ENCODE measurements around the gene RAB17.

Gene RAB17

DNA sequence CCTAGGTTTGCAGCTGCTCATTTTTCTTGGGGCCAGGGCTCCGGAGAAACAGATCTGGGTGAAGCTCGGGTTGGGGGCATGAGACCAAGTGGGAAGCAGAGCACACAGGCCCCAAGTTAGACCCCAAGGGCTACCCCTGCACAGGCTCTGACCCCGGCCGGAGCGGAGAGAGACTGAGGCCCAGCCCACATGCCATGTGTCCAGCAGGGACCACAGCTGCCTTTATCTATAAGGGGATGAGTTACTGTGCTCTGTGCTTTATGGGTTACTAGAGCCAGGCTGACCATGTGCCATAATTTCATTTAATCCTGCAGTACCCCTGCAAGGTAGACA, 54.5 kb downstream of the RAB17 start:
- no peak for DNase-seq (ENCODE audit: low read depth)

- DNase-seq (ENCODE audit: low read depth): no peak
Observed at GRCh38 chr2:237535385-237536082, 55.0 kb downstream of the RAB17 start.

DNA sequence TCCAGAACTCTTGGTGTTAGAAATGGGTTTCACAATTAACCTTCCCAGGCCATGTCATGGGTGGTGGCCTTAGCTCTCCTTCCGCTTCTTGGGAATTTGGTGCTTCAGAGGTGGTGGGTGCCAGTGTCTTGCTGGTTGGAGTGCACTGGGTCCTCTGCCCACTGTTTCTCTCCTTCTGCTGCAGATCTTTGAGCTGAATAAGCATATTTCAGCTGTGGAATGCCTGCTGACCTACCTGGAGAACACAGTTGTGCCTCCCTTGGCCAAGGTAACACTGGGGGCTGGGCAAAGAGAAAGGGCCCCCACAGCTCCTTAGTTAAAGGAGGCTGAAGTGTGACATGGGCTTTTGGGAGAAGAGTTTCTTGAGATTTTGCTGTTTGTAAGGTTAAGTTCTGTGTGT, 56.2 kb downstream of the RAB17 start:
- DNase-seq (ENCODE audit: low read depth): no peak

- DNase-seq (ENCODE audit: low read depth): no peak
Observed at GRCh38 chr2:237533668-237534161, 56.8 kb downstream of the RAB17 start.

- no peak for DNase-seq (ENCODE audit: low read depth)
Observed at GRCh38 chr2:237532160-237532559, 58.4 kb downstream of the RAB17 start.

DNA sequence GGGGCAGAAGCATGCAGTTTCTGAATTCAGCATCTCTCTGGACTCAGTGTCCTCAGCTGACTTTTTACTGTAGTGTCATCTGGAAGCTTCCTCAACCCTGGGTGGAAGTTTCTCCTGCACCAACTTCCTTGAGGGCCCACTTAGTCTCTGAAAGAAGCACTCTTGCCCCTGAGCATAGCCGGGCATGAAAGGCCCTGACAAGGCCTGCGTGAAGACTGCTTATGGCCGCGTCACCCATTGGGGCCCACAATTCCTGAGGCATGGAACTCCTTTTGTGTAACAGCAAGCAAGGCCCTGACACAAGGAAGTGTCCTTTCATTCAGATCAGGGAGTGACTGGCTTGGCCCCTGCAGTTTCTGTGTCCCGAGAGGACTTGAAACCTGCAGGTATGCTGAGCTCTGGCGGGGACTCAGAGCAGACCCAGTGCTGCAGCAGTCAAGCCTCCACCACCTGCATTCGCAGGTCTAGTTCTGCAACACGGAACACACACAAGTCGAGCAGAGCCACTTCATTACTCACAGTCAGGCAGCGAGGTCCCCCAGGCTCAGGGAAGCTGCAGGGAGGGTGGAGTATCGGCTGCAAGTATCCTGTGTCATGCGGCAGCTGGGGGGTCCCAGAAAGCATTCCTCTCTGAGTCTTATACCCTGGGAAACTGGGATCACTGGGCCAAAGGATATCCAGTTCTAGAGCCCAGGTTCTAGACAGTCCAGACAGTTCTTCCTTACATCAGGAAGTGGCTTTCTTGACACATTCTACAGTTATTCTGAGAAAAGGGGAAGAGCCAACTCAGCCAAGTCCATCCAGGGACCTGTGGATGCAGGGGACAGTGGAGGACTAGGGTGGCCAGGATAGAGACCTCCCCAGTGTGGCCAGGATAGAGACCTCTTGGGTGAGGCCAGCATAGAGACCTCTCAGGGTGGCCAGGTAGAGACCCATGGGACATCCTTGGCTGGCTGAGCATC, 59.8 kb downstream of the RAB17 start:
- no peak for DNase-seq (ENCODE audit: low read depth)

- no peak for DNase-seq (ENCODE audit: low read depth)
Observed at GRCh38 chr2:237529452-237530402, 60.8 kb downstream of the RAB17 start.

DNA sequence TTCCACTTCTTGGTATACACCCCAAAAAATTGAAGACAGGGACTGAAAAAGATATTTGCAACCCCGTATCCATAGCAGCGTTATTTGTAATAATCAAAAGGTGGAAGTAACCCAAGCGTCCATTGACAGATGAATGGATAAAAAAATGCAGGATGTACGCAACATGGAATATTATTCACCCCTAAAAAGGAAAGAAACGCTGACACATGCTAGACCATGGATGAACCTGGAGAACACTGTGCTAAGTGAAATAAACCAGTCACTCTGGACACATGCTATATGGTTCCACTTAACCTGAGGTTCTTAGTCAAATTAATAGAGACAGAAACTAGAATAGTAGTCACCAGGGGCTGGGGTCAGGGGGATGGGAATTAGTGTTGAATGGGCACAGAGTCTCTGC, 62.8 kb downstream of the RAB17 start:
- no peak for DNase-seq (ENCODE audit: low read depth)

- DNase-seq (ENCODE audit: low read depth): no peak
Observed at GRCh38 chr2:237527233-237527632, 63.3 kb downstream of the RAB17 start.

DNA sequence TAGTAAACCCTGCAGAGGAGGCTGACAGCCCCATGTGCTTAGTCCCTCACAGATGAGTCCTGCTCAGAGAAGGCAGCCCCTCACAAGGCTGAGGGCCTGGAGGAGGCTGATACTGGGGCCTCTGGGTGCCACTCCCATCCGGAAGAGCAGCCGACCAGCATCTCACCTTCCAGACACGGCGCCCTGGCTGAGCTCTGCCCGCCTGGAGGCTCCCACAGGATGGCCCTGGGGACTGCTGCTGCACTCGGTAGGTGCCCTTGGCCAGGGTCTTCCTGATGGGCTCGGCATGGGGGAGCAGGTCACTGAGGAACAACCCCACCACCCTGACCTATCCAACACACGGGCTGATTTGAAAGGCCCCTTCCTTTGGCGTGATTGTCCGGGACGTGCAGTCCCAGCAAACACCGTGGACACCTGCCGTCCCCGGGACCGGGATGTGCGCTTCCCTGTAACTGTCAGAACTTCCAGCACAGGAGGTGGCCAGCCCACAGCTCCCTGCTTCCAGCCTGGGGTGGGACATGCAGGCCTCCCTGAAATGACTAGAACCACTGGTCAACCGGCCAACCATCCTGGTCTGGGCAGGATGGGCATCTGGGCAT, 64.9 kb downstream of the RAB17 start:
- DNase-seq (ENCODE audit: low read depth): no peak

GRCh38 chr2:237524631-237525030, 65.9 kb downstream of the RAB17 start:
- DNase-seq (ENCODE audit: low read depth): no peak
